GM12878 (cell line): ENCODE data around the gene CMTM4. TPM values are rescaled to one million over a fixed set of nuclear protein-coding genes. Genes with fewer than 3 reads are reported as not detected.
A peak's percentile ranks its signal among the peaks of the same experiment; 100 is the strongest.

Experiments
- ATAC-seq: fragments of 200-7000 bp; cut with Tn5 transposase; 3 replicates; pipeline ENCODE4 v1.9.1; 2020; ENCODE audit warnings: mild to moderate bottlenecking, moderate library complexity
- BruUV-seq: library from RNA; stranded (reverse); fragments of 400-500 nt; replicated peaks from 2 replicates; lab custom pipeline; 2021; lab: Mats Ljungman, UMichigan
- CTCF ChIA-PET: fragments of 300-600 bp; sonication (Branson Sonifier 250); formaldehyde crosslinking; extraction: SDS; loops from one replicate; lab custom pipeline; 2021; ENCODE audit warnings: inconsistent platforms; lab: Yijun Ruan, JAX
- POLR2A ChIA-PET: fragments of 350-600 bp; formaldehyde crosslinking; extraction: SDS; loops from one replicate; lab custom pipeline; 2021; ENCODE audit warnings: inconsistent platforms; lab: Charles Lee
- RAD21 ChIA-PET: fragments of 300-600 bp; sonication (Branson Sonifier 250); formaldehyde crosslinking; loops from one replicate; lab custom pipeline; 2023; ENCODE audit warnings: antibody characterized with exemption; ENCODE audit not compliant: unreplicated experiment; lab: Charles Lee
- SMC1A ChIA-PET: fragments of 300-600 bp; sonication (Branson Sonifier 250); formaldehyde crosslinking; loops from one replicate; lab custom pipeline; 2023; ENCODE audit not compliant: unreplicated experiment, uncharacterized antibody; lab: Charles Lee
- DNase-seq: peaks from one replicate; pipeline ENCODE4 v3.0.0-alpha.2; 2011; ENCODE audit warnings: low read depth, low spot score
- FAIRE-seq: peaks from 3 replicates; lab custom pipeline; 2011; peaks lifted over from hg19 to GRCh38; lab: Jason Lieb, UNC
- H2AFZ ChIP-seq: 2 replicates; pipeline ENCODE4 v1.6.0; 2011; ENCODE audit warnings: low read depth, low read length, control low read depth; ENCODE audit not compliant: control insufficient read depth
- H3K27ac ChIP-seq: 2 replicates; pipeline ENCODE4 v1.5.1; 2011; ENCODE audit warnings: control low read depth; ENCODE audit not compliant: control insufficient read depth, insufficient read depth
- H3K27me3 ChIP-seq, 2 experiments: replicated peaks in 1 of 2; 2 replicates each; pipeline versions ENCODE4 v1.6.0 to v1.6.1; 2011; ENCODE audit warnings: low read length in 1 of 2; ENCODE audit not compliant: control insufficient read depth in 2 of 2, insufficient read depth in 2 of 2
- H3K36me3 ChIP-seq, 2 experiments: 2 replicates each; pipeline ENCODE4 v1.5.1; 2011; ENCODE audit warnings: low read length in 1 of 2; ENCODE audit not compliant: control insufficient read depth in 2 of 2, insufficient read depth in 2 of 2
- H3K4me1 ChIP-seq: 2 replicates; pipeline ENCODE4 v1.6.1; 2011; ENCODE audit warnings: mild to moderate bottlenecking, low read length, moderate library complexity, mixed read lengths; ENCODE audit not compliant: control insufficient read depth, insufficient read depth
- H3K4me2 ChIP-seq: 2 replicates; pipeline ENCODE4 v1.6.0; 2011; ENCODE audit warnings: control low read depth; ENCODE audit not compliant: control insufficient read depth, insufficient read depth
- H3K4me3 ChIP-seq: fragments of 200-600 bp; sonication (generic); 2 replicates; pipeline ENCODE4 v1.5.1; 2016
- H3K79me2 ChIP-seq: 2 replicates; pipeline ENCODE4 v1.6.0; 2011; ENCODE audit warnings: low read length; ENCODE audit not compliant: control insufficient read depth, insufficient read depth
- H3K9ac ChIP-seq: 2 replicates; pipeline ENCODE4 v1.8.0; 2011; ENCODE audit warnings: low read length, control low read depth, mixed read lengths; ENCODE audit not compliant: control insufficient read depth, insufficient read depth
- H3K9me3 ChIP-seq: replicated peaks from 3 replicates; pipeline ENCODE4 v1.5.1; 2011; ENCODE audit warnings: mild to moderate bottlenecking, low read length; ENCODE audit not compliant: control insufficient read depth, insufficient read depth
- H4K20me1 ChIP-seq: 2 replicates; pipeline ENCODE4 v1.6.0; 2011; ENCODE audit not compliant: control insufficient read depth, insufficient read depth
- BHLHE40 ChIP-seq, 2 experiments: fragments of 450-650 bp in 1 of 2; IDR thresholded peaks; 2 replicates each; pipeline ENCODE4 v1.6.1; 2011 to 2017; ENCODE audit warnings: low read depth in 2 of 2, borderline replicate concordance in 1 of 2, improper control_type of control experiment in 1 of 2, low read length in 1 of 2, mild to moderate bottlenecking in 1 of 2
- EZH2 ChIP-seq: IDR thresholded peaks from 2 replicates; pipeline ENCODE4 v1.6.1; 2012; ENCODE audit warnings: low read depth, mild to moderate bottlenecking, control low read depth, inconsistent platforms, low read length, borderline replicate concordance; ENCODE audit not compliant: control insufficient read depth
- RAD21 ChIP-seq: IDR thresholded peaks from 2 replicates; pipeline ENCODE4 v1.6.1; 2011; ENCODE audit warnings: mild to moderate bottlenecking, low read depth, low read length, moderate library complexity; ENCODE audit not compliant: insufficient read depth
- SUZ12 ChIP-seq: fragments of 200-600 bp; sonication (generic); IDR thresholded peaks from one replicate; pipeline ENCODE4 v1.6.1; 2018; ENCODE audit warnings: antibody characterized with exemption, mild to moderate bottlenecking; ENCODE audit not compliant: unreplicated experiment
- WGBS: methylation state at CpG from one replicate; pipeline ENCODE4 v1.1.6; 2016; ENCODE audit warnings: low lambda C conversion rate; ENCODE audit not compliant: insufficient replicate concordance, insufficient coverage; ENCODE audit errors: missing lambda C conversion rate; 5-methylcytosine and 5-hydroxymethylcytosine counted together
- in situ Hi-C: fragments of 300-500 bp; cut with MboI; formaldehyde crosslinking; loops from 9 replicates; pipeline ENCODE4 v1.14.3; 2018; ENCODE audit warnings: mixed read lengths
- intact Hi-C: fragments of 100-400 bp; cut with micrococcal nuclease; formaldehyde crosslinking; loops from one replicate; pipeline ENCODE4 v1.14.2; 2022; ENCODE audit not compliant: unreplicated experiment
- polyA plus RNA-seq, 11 experiments: library from polyadenylated mRNA; depleted of rRNA in 4 of 11; unstranded in 6 of 11; stranded (reverse) in 5 of 11; fragments of >200 nt; fragmentation: Nextera tagmentation in 4 of 11; fragmentation: Illumina TruSeq in 1 of 11; extraction: Ambion mirVana in 4 of 11; extraction: Trizol in 1 of 11; gene quantifications; 1 replicate in 1 of 11; 2 replicates in 10 of 11; pipeline versions ENCODE4 v1.2.1 to v1.2.3, GENCODE V29; 2011 to 2016; ENCODE audit warnings: inconsistent platforms in 2 of 11, missing spikeins in 2 of 11, low read depth in 1 of 11
- total RNA-seq, 4 experiments: library from RNA; depleted of rRNA in 3 of 4; stranded (reverse); fragments of >200 nt in 3 of 4; fragmentation: Illumina TruSeq in 1 of 4; extraction: Trizol in 1 of 4; gene quantifications; 2 replicates each; pipeline versions ENCODE4 v1.2.1 to v1.2.3, GENCODE V29; 2013 to 2021

CMTM4 gene
- total and polyA plus RNA-seq, 10 of the 15 experiments (the other 5 are each of a cell fraction or from before 2014, with no cell fraction given), result 0.02 to 0.43 (median 0.15) TPM; not detected in 2

DNA sequence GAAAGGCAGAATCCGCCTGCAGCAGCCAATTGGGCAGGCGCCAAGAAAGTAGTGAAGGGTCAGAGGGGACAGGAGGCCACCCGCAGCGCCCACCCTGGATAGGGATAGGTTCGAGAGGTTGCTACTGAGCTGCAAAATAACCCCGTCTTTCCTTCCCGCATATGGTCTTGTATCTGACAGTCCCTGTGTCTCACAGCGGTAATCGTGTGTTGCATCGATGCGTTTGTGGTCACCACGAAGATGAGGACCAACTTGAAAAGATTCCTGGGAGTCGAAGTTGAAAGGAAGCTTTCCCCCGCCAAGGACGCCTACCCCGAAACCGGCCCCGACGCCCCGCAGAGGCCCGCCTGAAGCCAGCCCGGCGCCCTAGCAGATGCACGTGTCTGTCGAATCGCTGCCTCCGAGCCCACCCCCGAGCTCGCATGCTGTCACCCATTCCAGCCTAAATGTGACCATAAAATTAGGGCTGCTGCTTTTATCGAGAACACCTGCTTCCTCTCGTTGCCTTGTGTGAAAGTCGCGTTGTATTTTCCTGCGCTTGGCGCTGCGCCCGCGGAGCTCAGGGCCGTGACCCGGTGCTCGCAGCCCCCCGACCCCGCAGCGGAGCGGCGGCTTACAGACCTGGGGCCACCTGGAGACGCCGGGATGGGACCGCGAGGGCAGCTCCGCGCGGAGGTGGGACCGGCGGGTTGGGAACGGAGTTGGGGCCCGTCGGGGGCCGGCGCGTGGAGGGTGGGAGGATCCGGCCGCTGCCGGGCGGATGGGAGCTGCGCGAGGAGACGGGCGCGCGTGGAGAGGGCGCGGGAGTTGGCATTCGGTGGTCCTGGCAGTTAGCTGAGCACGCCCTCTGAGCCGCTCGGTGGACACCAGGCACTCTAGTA is 117.7 kb downstream of the CMTM4 start, which contains the start of gene CMTM2:
CMTM2 (plus strand) TSS at position 813 of the 881 bp plus-strand sequence. CDS start 145 bp downstream, outside the sequence.
- no peaks in the 10 kb centered on the region for H3K9me3 ChIP-seq
- TF ChIP-seq RAD21 (no peak), EZH2 (0 out of 2 replicates have a peak, but pooled peaks have one; percentile 56), SUZ12 (peak; percentile 60), BHLHE40 (IDR thresholded peaks at IDR 0.05; ENCODE audit: borderline replicate concordance in 1 of 2, low read depth in 2 of 2, low read length in 1 of 2) (peak in 1 of 2 experiments; percentile 23; a peak in 1 of 4 replicates)
- TF ChIP-seq, all 136 proteins: peak for 3
- no TSS peak for BruUV-seq
- no peak for FAIRE-seq
- in situ Hi-C loops, result no loop called here
- DNase-seq, result no peak
- peak within 1 kb of the TSS; percentile 15; the same call in 1 of the 2 replicates for H3K4me2 ChIP-seq
- no peak within 1 kb of the TSS for H3K4me3 ChIP-seq
- ChIA-PET CTCF (no interaction called here), RAD21 (no interaction called here), SMC1A (interaction anchor here (0.7 to 1.2 kb wide), 2 partner anchors 15 to 25 kb away, joined by 3 to 4 read pairs; no protein-coding TSS in a partner anchor), POLR2A (no interaction called here)
- H3K9ac ChIP-seq, result no peak within 1 kb of the TSS
- no peaks in the 10 kb centered on the region for H3K36me3 ChIP-seq
- whole genome bisulfite sequencing, result 23% methylated on average over 77 of the region's 77 CpGs
- H3K79me2 ChIP-seq, result no peaks in the 10 kb centered on the region
- H3K27me3 ChIP-seq, result peaks cover 7 to 13% of the 10 kb centered on the region in 2 experiments
- intact Hi-C loops, result no loop called here
- H2AFZ ChIP-seq, result no peak within 1 kb of the TSS
- ATAC-seq, result peak; percentile 33; the same call in 2 of the 3 replicates
- H3K27ac ChIP-seq, result no peak within 1 kb of the TSS
- H4K20me1 ChIP-seq, result no peaks in the 10 kb centered on the region
- H3K4me1 ChIP-seq, result peaks cover 3% of the 10 kb centered on the region; the same call in 1 of the 2 replicates
